GM21717 (cell line): ENCODE data around the gene MAL.

ENCODE experiments used
- ATAC-seq: cut with Tn5 transposase; IDR thresholded peaks from one replicate; pipeline ENCODE4 v1.9.1; 2021; ENCODE audit warnings: mild to moderate bottlenecking, moderate library complexity; ENCODE audit not compliant: unreplicated experiment

The MAL gene

GRCh38 chr2:95025406-95026319 is at the start of gene MAL:
Gene MAL (plus strand): TSS chr2:95025708. CDS start chr2:95025793, 85 bp downstream.
- ATAC-seq = peak; percentile 45

GRCh38 chr2:94977826-94978225 is 47.7 kb upstream of the MAL start:
- no peak for ATAC-seq

GRCh38 chr2:94978917-94979316 is 46.6 kb upstream of the MAL start:
- no peak for ATAC-seq

- ATAC-seq = no peak
These were observed 45.8 kb upstream of the MAL start for GRCh38 chr2:94979406-94980375.

- ATAC-seq = no peak
These were observed 45.1 kb upstream of the MAL start for GRCh38 chr2:94980406-94980805.

- ATAC-seq = no peak
These were observed 43.4 kb upstream of the MAL start for GRCh38 chr2:94982156-94982555.

GRCh38 chr2:94982675-94983074 is 42.8 kb upstream of the MAL start:
- no peak for ATAC-seq

GRCh38 chr2:94984964-94985575 is 40.4 kb upstream of the MAL start:
- ATAC-seq = no peak

- ATAC-seq = no peak
These were observed 39.9 kb upstream of the MAL start for GRCh38 chr2:94985636-94986035.

- no peak for ATAC-seq
These were observed 39.0 kb upstream of the MAL start for GRCh38 chr2:94986392-94986963.

- no peak for ATAC-seq
These were observed 38.2 kb upstream of the MAL start for GRCh38 chr2:94987074-94988020.

- no peak for ATAC-seq
These were observed 34.6 kb upstream of the MAL start for GRCh38 chr2:94990956-94991355.

- no peak for ATAC-seq
These were observed 33.1 kb upstream of the MAL start for GRCh38 chr2:94992360-94992759.

- ATAC-seq = no peak
These were observed 32.1 kb upstream of the MAL start for GRCh38 chr2:94993176-94994062.

GRCh38 chr2:94994063-94994913 is 31.2 kb upstream of the MAL start:
- no peak for ATAC-seq

- no peak for ATAC-seq
These were observed 30.5 kb upstream of the MAL start for GRCh38 chr2:94994914-94995552.
